Forelimb muscle (tissue), 1 donor: Measurements from ENCODE around the gene TIGD7. TPM values are rescaled to one million over a fixed set of nuclear protein-coding genes. Genes with fewer than 3 reads are reported as not detected.
"Not testable (repeated sequence)": the region's sequence is repeated elsewhere in the genome, so short reads cannot be mapped to it uniquely, and the experiment has no call there.

Experiments used
- DNase-seq: peaks from one replicate; pipeline ENCODE4 v3.0.0-alpha.2; 2013; ENCODE audit warnings: low read depth
- polyA plus RNA-seq: library from polyadenylated mRNA; unstranded; fragments of 120-200 nt; gene quantifications from one replicate; pipeline ENCODE4 v1.2.1, GENCODE V29; 2013; ENCODE audit not compliant: insufficient read length

TIGD7 gene
- polyA plus RNA-seq, 1 donor: 9.0 TPM

DNA sequence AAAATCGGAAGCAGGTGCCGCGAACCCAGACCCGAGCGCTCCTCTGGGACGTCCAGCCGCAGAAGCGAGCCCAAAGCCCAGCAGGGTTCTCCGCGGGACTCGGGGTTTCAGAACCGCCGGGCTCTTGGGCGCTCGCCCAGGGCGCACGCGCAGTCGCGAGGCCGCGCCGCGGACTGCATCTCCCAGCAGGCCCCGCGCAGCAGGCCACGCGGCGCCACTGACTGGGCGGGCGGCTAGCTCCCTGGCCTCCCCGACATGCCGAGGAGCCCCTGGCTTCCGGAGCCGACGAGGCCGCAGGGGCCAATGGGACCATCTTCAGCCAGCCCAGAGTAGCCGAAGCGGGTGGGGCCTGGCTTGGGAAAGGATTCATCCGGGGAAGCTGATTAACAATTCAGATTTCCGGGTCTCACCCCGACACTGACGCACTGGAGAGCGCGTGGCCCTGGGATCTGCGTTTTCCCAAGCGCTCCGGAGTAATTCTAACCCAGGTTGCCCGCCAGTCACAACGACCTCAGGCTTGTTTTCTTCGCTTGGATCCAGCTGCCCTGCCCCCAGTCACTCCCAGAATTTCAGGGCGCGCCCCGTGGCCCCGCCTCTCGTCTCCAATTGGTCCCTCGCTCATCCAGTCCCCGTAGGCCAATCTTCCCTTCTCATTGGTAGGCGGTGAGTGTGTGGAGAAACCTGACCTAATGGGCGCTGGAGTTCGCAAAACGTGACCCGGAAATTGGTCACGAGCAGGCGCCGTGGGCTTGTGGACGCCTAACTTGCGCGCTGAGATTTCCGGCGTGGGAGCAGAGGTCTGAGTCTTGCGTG, 22.3 kb downstream of the TIGD7 start, which contains the start of gene ZNF263:
Gene ZNF263, plus strand, starts transcription at position 762 of the 813 bp plus-strand sequence. CDS start 328 bp downstream, outside the sequence.
- DNase-seq: peak; percentile 98

DNA sequence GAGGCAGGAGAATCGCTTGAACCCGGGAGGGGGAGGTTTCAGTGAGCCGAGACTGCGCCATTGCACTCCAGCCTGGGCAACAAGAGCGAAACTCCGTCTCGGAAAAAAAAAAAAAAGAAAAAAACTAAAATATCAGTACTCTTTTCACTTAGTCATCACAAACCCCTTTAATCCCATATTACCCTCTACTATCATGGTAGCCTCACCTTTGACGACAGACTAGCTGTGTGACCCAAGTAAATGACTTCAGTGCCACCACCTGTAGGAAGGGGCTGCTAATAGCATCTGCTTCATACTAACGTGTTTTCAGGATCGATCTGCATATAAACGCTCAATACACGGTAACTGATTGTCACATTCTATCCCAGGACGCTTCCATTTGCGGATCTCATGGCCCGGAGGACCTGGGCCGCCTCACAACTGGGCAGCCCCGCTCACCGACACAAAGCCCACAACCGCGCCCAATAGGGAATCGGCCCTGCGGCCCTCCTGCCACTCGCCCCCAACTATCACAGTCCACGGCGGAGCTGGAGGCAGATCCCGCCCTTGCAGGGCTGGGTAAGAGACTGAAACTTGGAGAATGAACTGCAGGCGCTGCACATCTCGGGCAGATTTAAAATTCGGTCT, 23.0 kb downstream of the TIGD7 start:
- DNase-seq: no peak

GRCh38 chr16:3281222-3281820, 23.9 kb downstream of the TIGD7 start:
- no peak for DNase-seq

GRCh38 chr16:3276679-3277078, 28.6 kb downstream of the TIGD7 start:
- DNase-seq: no peak

GRCh38 chr16:3274947-3275346, 30.3 kb downstream of the TIGD7 start:
- DNase-seq: no peak

GRCh38 chr16:3274490-3274889, 30.7 kb downstream of the TIGD7 start:
- no peak for DNase-seq

DNA sequence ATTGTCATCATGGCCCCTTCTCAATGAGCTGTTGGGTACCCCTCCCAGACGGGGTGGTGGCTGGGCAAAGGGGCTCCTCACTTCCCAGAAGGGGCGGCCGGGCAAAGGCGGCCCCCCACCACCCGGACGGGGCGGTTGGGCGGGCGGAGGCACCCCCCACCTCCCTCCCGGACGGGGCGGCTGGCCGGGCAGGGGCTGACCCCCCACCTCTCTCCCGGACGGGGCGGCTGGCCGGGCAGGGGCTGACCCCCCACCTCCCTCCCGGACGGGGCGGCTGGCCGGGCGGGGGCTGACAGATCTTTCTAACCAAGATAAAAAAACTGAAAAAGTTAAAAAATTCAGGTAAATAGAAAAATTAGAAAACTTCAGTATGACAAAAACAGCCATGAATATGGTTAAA, 33.9 kb downstream of the TIGD7 start:
- DNase-seq: not testable (repeated sequence)

DNA sequence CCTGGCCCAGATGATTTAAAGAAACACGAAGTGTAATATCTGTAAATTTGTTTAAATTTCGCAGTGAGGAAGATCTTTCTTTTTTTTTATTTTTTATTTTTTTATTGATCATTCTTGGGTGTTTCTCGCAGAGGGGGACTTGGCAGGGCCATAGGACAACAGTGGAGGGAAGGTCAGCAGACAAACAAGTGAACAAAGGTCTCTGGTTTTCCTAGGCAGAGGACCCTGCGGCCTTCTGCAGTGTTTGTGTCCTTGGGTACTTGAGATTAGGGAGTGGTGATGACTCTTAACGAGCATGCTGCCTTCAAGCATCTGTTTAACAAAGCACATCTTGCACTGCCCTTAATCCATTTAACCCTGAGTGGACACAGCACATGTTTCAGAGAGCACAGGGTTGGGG, 34.5 kb downstream of the TIGD7 start:
- not testable (repeated sequence) for DNase-seq

DNA sequence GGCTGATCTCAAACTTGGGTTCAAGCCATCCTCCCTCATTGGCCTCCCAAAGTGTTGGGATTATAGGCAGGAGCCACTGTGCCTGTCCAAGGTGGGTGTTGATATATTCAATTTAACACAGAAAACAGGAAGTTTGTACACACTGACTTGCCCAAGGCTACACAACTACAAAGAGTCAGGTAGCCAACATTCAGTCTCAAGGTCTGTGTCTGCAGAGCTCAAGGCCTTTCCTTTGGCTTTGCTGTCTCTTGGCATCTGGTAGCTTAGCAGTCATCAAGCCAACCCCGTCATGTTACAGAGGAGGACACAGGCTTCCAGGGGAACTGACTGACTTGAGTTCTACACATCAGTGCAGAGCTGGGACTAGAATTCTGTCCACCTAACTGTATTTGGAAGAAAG, 36.9 kb downstream of the TIGD7 start:
- no peak for DNase-seq

DNA sequence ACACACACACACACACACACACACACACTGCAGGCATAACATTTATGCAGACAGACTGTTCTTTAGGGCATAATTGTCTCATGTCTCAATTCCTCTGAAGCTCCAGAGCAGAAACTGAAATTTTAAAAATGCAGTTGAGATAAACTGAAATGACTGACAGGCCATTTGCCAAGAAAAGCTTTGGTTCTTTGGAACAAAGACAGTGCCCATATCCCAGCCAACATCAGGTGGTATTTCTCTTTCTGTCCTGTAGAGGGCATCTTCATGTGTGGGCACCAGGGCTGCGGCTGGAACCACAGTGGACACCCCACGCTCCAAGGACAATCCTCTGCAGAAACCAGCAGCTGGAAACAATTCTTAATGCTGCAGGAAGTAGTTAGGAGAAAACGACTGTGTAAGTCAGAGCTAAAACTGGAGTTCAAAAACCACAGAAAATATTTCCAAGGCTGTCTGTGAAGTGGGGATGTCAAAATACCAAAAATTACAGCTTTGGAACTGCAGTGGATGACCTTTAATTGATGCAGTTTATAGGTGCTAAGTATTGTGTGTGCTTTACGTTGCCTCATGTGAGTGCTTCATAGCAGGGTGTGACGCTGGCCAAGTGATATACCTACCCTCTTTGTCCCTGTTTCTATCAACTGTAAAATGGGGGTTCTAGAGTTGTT, 38.2 kb downstream of the TIGD7 start:
- no peak for DNase-seq

- peak; percentile 82 for DNase-seq
These were observed 40.8 kb downstream of the TIGD7 start for GRCh38 chr16:3264137-3265036.

GRCh38 chr16:3262517-3262916, 42.7 kb downstream of the TIGD7 start:
- DNase-seq: no peak

- DNase-seq: no peak
These were observed 45.4 kb downstream of the TIGD7 start for GRCh38 chr16:3259836-3260235.

DNA sequence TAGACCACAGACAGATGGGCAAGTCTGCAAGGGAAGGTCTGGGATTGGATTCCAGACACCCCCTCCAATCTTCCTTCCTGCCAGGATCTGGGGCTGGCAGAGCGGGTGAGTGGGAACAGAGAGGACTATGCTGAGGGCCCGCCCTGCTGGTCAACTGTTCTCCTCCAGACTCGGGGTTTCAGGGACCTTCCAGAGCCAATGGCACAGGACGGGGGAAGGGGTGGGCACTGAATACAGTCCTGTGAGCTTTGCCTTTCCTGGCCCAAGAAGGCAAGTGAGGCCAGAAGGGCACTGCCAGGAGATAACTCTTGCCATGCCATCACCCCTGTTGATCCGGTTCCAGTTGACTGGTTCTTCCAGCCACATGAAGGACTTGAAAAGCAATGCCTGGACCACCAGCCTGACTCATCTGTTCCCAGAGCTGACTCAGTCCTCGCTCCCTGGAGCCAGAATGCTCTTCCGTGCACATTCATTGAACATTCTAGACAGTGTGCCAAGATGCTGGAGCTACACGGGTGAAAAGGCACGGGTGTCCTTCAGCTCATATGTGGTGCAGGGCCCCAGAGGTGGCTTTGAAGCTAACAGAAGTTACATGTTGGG, 48.3 kb downstream of the TIGD7 start:
- DNase-seq: no peak

- DNase-seq: no peak
These were observed 48.9 kb downstream of the TIGD7 start, which contains the start of gene MEFV for GRCh38 chr16:3256146-3256865. MEFV (minus strand) TSS chr16:3256633; CDS start chr16:3256587, 46 bp downstream.

GRCh38 chr16:3254309-3254708, 50.9 kb downstream of the TIGD7 start:
- no peak for DNase-seq

DNA sequence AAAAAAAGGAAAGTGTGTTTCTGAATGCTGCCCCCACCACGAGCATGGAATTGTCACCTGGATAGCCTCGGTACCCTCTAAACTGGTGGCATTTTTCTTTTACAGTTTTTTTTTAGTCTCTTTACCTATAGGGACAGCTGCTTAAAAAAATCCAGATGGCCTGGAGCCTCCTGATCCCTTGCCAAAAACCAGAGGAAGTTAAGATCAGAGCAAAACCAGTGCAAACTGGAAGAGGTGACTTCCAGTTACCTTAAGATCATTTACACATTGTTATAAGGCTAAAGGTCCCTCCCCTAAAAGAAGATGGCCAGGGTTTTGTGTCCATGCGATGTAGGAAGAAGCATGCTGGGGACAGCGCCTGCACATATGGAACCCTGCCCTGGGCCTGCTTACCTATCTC, 52.3 kb downstream of the TIGD7 start:
- no peak for DNase-seq

- no peak for DNase-seq
These were observed 55.8 kb downstream of the TIGD7 start for GRCh38 chr16:3249451-3249850.

GRCh38 chr16:3249020-3249419, 56.2 kb downstream of the TIGD7 start:
- DNase-seq: no peak
